ENCODE results near the gene LRRTM4.
"Not testable (repeated sequence)": the region's sequence is repeated elsewhere in the genome, so short reads cannot be mapped to it uniquely, and the experiment has no call there.

Gene LRRTM4

GRCh38 chr2:76829374-76830234 is 692.6 kb downstream of the LRRTM4 start:
- no peak for DNase-seq

GRCh38 chr2:76826691-76827090 is 695.5 kb downstream of the LRRTM4 start:
- DNase-seq = no peak

GRCh38 chr2:76825140-76825970 is 696.8 kb downstream of the LRRTM4 start:
- no peak for DNase-seq

GRCh38 chr2:76821731-76822130 is 700.4 kb downstream of the LRRTM4 start:
- no peak for DNase-seq

- DNase-seq = no peak
Observed at GRCh38 chr2:76813084-76813483, 709.1 kb downstream of the LRRTM4 start.

- no peak for DNase-seq
Observed at GRCh38 chr2:76812156-76812555, 710.0 kb downstream of the LRRTM4 start.

GRCh38 chr2:76809136-76809535 is 713.0 kb downstream of the LRRTM4 start:
- DNase-seq = no peak

- no peak for DNase-seq
Observed at GRCh38 chr2:76808732-76809131, 713.4 kb downstream of the LRRTM4 start.

- no peak for DNase-seq
Observed at GRCh38 chr2:76793647-76794334, 728.4 kb downstream of the LRRTM4 start.

- DNase-seq = not testable (repeated sequence)
Observed at GRCh38 chr2:76781313-76781712, 740.9 kb downstream of the LRRTM4 start.

- no peak for DNase-seq
Observed at GRCh38 chr2:76763276-76763675, 758.9 kb downstream of the LRRTM4 start.

- no peak for DNase-seq
Observed at GRCh38 chr2:76760367-76760704, 761.8 kb downstream of the LRRTM4 start.

GRCh38 chr2:76759634-76760366 is 762.4 kb downstream of the LRRTM4 start:
- no peak for DNase-seq

- DNase-seq = no peak
Observed at GRCh38 chr2:76752506-76752905, 769.7 kb downstream of the LRRTM4 start.

- no peak for DNase-seq
Observed at GRCh38 chr2:76749858-76750257, 772.3 kb downstream of the LRRTM4 start.

GRCh38 chr2:76748581-76749296 is 773.4 kb downstream of the LRRTM4 start:
- DNase-seq = no peak

- DNase-seq = no peak
Observed at GRCh38 chr2:76745605-76746004, 776.6 kb downstream of the LRRTM4 start.

- DNase-seq = no peak
Observed at GRCh38 chr2:76737607-76738006, 784.6 kb downstream of the LRRTM4 start.

- no peak for DNase-seq
Observed at GRCh38 chr2:76733736-76734135, 788.4 kb downstream of the LRRTM4 start.

- DNase-seq = no peak
Observed at GRCh38 chr2:76731157-76731556, 791.0 kb downstream of the LRRTM4 start.

- DNase-seq = no peak
Observed at GRCh38 chr2:76730021-76730420, 792.2 kb downstream of the LRRTM4 start.

- no peak for DNase-seq
Observed at GRCh38 chr2:76721226-76721625, 801.0 kb downstream of the LRRTM4 start.

Measured in amniotic stem cell (primary cell).